T47D (cell line): ENCODE measurements around the gene PRRC2A.

Experiments
- DNase-seq, 2 experiments: peaks; one replicate each; pipeline versions ENCODE4 v3.0.0 to v3.0.0-alpha.2; 2011 to 2012; ENCODE audit warnings: low read depth in 1 of 2, low spot score in 1 of 2
- JUND ChIP-seq: IDR thresholded peaks from 2 replicates; pipeline ENCODE4 v1.6.1; 2012; ENCODE audit warnings: low read depth
- in situ Hi-C: cut with HindIII; loops from 2 replicates; pipeline ENCODE4 v1.10.0; 2016; ENCODE audit warnings: low sequenced_read_pairs, low pct_unique_long_range_greater_than_20kb

PRRC2A gene

GRCh38 chr6:31680226-31681134 is 60.0 kb downstream of the PRRC2A start, which contains the start of gene LY6G5C:
LY6G5C (minus strand) TSS chr6:31681067; CDS start chr6:31680373, 694 bp downstream.
- peak; percentile 67 to 86 for DNase-seq
- in situ Hi-C loops: no loop called here
- no peak for TF ChIP-seq JUND

- peak in 1 of 2 experiments; percentile 34 for DNase-seq
- TF ChIP-seq JUND: no peak
- in situ Hi-C loops: no loop called here
These were observed 60.7 kb downstream of the PRRC2A start for GRCh38 chr6:31681135-31681671.

- no peak for DNase-seq
- in situ Hi-C loops: no loop called here
- no peak for TF ChIP-seq JUND
These were observed 63.1 kb downstream of the PRRC2A start for GRCh38 chr6:31683591-31683990.

- TF ChIP-seq JUND: no peak
- in situ Hi-C loops: no loop called here
- no peak for DNase-seq
These were observed 66.0 kb downstream of the PRRC2A start for GRCh38 chr6:31686483-31686882.

GRCh38 chr6:31687321-31687720 is 66.8 kb downstream of the PRRC2A start:
- TF ChIP-seq JUND: no peak
- DNase-seq: no peak
- in situ Hi-C loops: no loop called here
